ENCODE results near the gene CUL7.

The CUL7 gene

GRCh38 chr6:43021270-43022047, 32.2 kb downstream of the CUL7 start, which contains the start of gene RRP36:
TSS of gene RRP36 (plus strand) at chr6:43021623. CDS start at chr6:43021655, 32 bp downstream.
- H3K4me3 ChIP-seq (replicated peaks; ENCODE audit: low read depth, low read length) = peak within 1 kb of the TSS; percentile 86
- H3K27me3 ChIP-seq (replicated peaks; ENCODE audit: control insufficient read depth, insufficient read depth, low read length) = no peaks in the 10 kb centered on the region
- peak; percentile 78 for DNase-seq (ENCODE audit: extremely low read depth, insufficient read length)
- TF ChIP-seq CTCF (IDR thresholded peaks at IDR 0.05; ENCODE audit: insufficient read depth, low read length, poor library complexity, severe bottlenecking) = no peak
- H3K36me3 ChIP-seq (ENCODE audit: control insufficient read depth, insufficient read depth, low read length) = peaks cover 18% of the 10 kb centered on the region

GRCh38 chr6:43020847-43021246, 32.8 kb downstream of the CUL7 start:
- Histone ChIP-seq H3K27me3 (replicated peaks; ENCODE audit: control insufficient read depth, insufficient read depth, low read length) (no peaks in the 10 kb centered on the region), H3K4me3 (replicated peaks; ENCODE audit: low read depth, low read length) (peak overlapping the region; percentile 86), H3K36me3 (ENCODE audit: control insufficient read depth, insufficient read depth, low read length) (peaks cover 15% of the 10 kb centered on the region)
- no peak for TF ChIP-seq CTCF (IDR thresholded peaks at IDR 0.05; ENCODE audit: insufficient read depth, low read length, poor library complexity, severe bottlenecking)
- no peak for DNase-seq (ENCODE audit: extremely low read depth, insufficient read length)

- Histone ChIP-seq H3K4me3 (replicated peaks; ENCODE audit: low read depth, low read length) (no peak overlapping the region), H3K27me3 (replicated peaks; ENCODE audit: control insufficient read depth, insufficient read depth, low read length) (no peaks in the 10 kb centered on the region), H3K36me3 (ENCODE audit: control insufficient read depth, insufficient read depth, low read length) (peaks cover 15% of the 10 kb centered on the region)
- no peak for DNase-seq (ENCODE audit: extremely low read depth, insufficient read length)
- TF ChIP-seq CTCF (IDR thresholded peaks at IDR 0.05; ENCODE audit: insufficient read depth, low read length, poor library complexity, severe bottlenecking) = no peak
These were observed 33.5 kb downstream of the CUL7 start for GRCh38 chr6:43020052-43020705.

GRCh38 chr6:43019152-43019551, 34.5 kb downstream of the CUL7 start:
- TF ChIP-seq CTCF (IDR thresholded peaks at IDR 0.05; ENCODE audit: insufficient read depth, low read length, poor library complexity, severe bottlenecking) = no peak
- H3K36me3 ChIP-seq (ENCODE audit: control insufficient read depth, insufficient read depth, low read length) = peaks cover 11% of the 10 kb centered on the region
- no peaks in the 10 kb centered on the region for H3K27me3 ChIP-seq (replicated peaks; ENCODE audit: control insufficient read depth, insufficient read depth, low read length)
- H3K4me3 ChIP-seq (replicated peaks; ENCODE audit: low read depth, low read length) = no peak overlapping the region
- DNase-seq (ENCODE audit: extremely low read depth, insufficient read length) = no peak

- TF ChIP-seq CTCF (IDR thresholded peaks at IDR 0.05; ENCODE audit: insufficient read depth, low read length, poor library complexity, severe bottlenecking) = no peak
- peaks cover 14% of the 10 kb centered on the region for H3K36me3 ChIP-seq (ENCODE audit: control insufficient read depth, insufficient read depth, low read length)
- DNase-seq (ENCODE audit: extremely low read depth, insufficient read length) = no peak
- H3K27me3 ChIP-seq (replicated peaks; ENCODE audit: control insufficient read depth, insufficient read depth, low read length) = no peaks in the 10 kb centered on the region
- no peak overlapping the region for H3K4me3 ChIP-seq (replicated peaks; ENCODE audit: low read depth, low read length)
These were observed 36.7 kb downstream of the CUL7 start for GRCh38 chr6:43016943-43017334.

Data from GM06990 (cell line).